SK-N-SH (cell line): Measurements from ENCODE around the gene HOXC13. TPM values are rescaled to one million over a fixed set of nuclear protein-coding genes. Genes with fewer than 3 reads are reported as not detected.

ENCODE experiments used
- CTCF ChIA-PET: fragments of 300-600, 350-600 bp; formaldehyde crosslinking; extraction: SDS; loops from one replicate; lab custom pipeline; 2021; lab: Yijun Ruan, JAX
- POLR2A ChIA-PET: fragments of 350-600 bp; sonication (Branson Sonifier 250); formaldehyde crosslinking; extraction: SDS; loops from one replicate; lab custom pipeline; 2020; ENCODE audit warnings: antibody characterized with exemption, inconsistent platforms; lab: Yijun Ruan, JAX
- DNase-seq: peaks from one replicate; pipeline ENCODE4 v3.0.0; 2012
- H2AFZ ChIP-seq: fragments of 200-600 bp; sonication (generic); 2 replicates; pipeline ENCODE4 v1.8.1; 2016; ENCODE audit warnings: antibody characterized with exemption, mild to moderate bottlenecking, low read depth
- H3F3A ChIP-seq: fragments of 200-600 bp; sonication (generic); replicated peaks from 2 replicates; pipeline ENCODE3; 2016; ENCODE audit warnings: antibody characterized with exemption, mild to moderate bottlenecking; ENCODE audit not compliant: insufficient read depth
- H3K27ac ChIP-seq, 2 experiments: fragments of 200-500 bp in 1 of 2; fragments of 200-600 bp in 1 of 2; sonication (Bioruptor generic) in 1 of 2; sonication (generic), shearing (Covaris generic) in 1 of 2; 2 replicates each; pipeline versions ENCODE4 v1.5.1 to v1.6.1; 2014 to 2016; ENCODE audit warnings: low read depth in 2 of 2, inconsistent platforms in 1 of 2, low read length in 1 of 2, mild to moderate bottlenecking in 1 of 2, mixed read lengths in 1 of 2
- H3K27me3 ChIP-seq: fragments of 200-600 bp; sonication (generic), shearing (Covaris generic); 2 replicates; pipeline ENCODE4 v1.6.1; 2016; ENCODE audit warnings: mixed run types; ENCODE audit not compliant: insufficient read depth
- H3K36me3 ChIP-seq, 2 experiments: fragments of 200-500 bp in 1 of 2; fragments of 200-600 bp in 1 of 2; sonication (Bioruptor generic) in 1 of 2; sonication (generic) in 1 of 2; replicated peaks in 1 of 2; 2 replicates each; pipeline versions ENCODE3 to v1.5.1; 2014 to 2016; ENCODE audit warnings: low read length in 1 of 2, mild to moderate bottlenecking in 1 of 2; ENCODE audit not compliant: insufficient read depth in 2 of 2, control insufficient read depth in 1 of 2
- H3K4me1 ChIP-seq, 2 experiments: fragments of 200-500 bp in 1 of 2; fragments of 200-600 bp in 1 of 2; sonication (Bioruptor generic) in 1 of 2; sonication (generic), shearing (Covaris generic) in 1 of 2; 2 replicates each; pipeline versions ENCODE4 v1.5.1 to v1.6.1; 2014 to 2016; ENCODE audit warnings: low read depth in 1 of 2, low read length in 1 of 2, mixed run types in 1 of 2; ENCODE audit not compliant: insufficient read depth in 2 of 2, control insufficient read depth in 1 of 2
- H3K4me2 ChIP-seq: fragments of 200-600 bp; sonication (generic), shearing (Covaris generic); 2 replicates; pipeline ENCODE4 v1.6.1; 2017; ENCODE audit warnings: mixed run types
- H3K4me3 ChIP-seq, 2 experiments: fragments of 200-500 bp in 1 of 2; fragments of 200-600 bp in 1 of 2; sonication (Bioruptor generic) in 1 of 2; sonication (generic), shearing (Covaris generic) in 1 of 2; 2 replicates each; pipeline versions ENCODE4 v1.5.1 to v1.8.1; 2014 to 2016; ENCODE audit warnings: low read depth in 2 of 2, inconsistent platforms in 1 of 2, low read length in 1 of 2, mild to moderate bottlenecking in 1 of 2, mixed read lengths in 1 of 2, moderate library complexity in 1 of 2
- H3K79me2 ChIP-seq: fragments of 200-600 bp; sonication (generic); 2 replicates; pipeline ENCODE4 v1.8.1; 2017; ENCODE audit warnings: mild to moderate bottlenecking; ENCODE audit not compliant: insufficient read depth
- H3K9ac ChIP-seq: fragments of 200-600 bp; sonication (generic); 2 replicates; pipeline ENCODE4 v1.6.1; 2017; ENCODE audit warnings: mixed run types
- H3K9me2 ChIP-seq: fragments of 200-600 bp; sonication (generic); 2 replicates; pipeline ENCODE4 v1.6.1; 2017; ENCODE audit warnings: mixed run types
- H3K9me3 ChIP-seq: fragments of 200-600 bp; sonication (generic); 2 replicates; pipeline ENCODE4 v1.6.1; 2017; ENCODE audit warnings: mixed run types, mild to moderate bottlenecking, moderate library complexity
- H4K20me1 ChIP-seq: fragments of 200-600 bp; sonication (generic); 2 replicates; pipeline ENCODE4 v1.6.1; 2017; ENCODE audit warnings: mild to moderate bottlenecking, mixed run types; ENCODE audit not compliant: insufficient read depth
- ELF1 ChIP-seq: IDR thresholded peaks from 2 replicates; pipeline ENCODE4 v1.4.0; 2012
- EP300 ChIP-seq, 2 experiments: IDR thresholded peaks; 2 replicates each; pipeline versions ENCODE4 v1.4.0 to v1.6.1; 2012; ENCODE audit warnings: borderline replicate concordance in 1 of 2, low read depth in 1 of 2, low read length in 1 of 2
- EZH2phosphoT487 ChIP-seq: fragments of 200-600 bp; sonication (generic); IDR thresholded peaks from 2 replicates; pipeline ENCODE4 v1.6.1; 2017; ENCODE audit warnings: low read depth, mixed run types, mild to moderate bottlenecking, antibody characterized with exemption, moderate library complexity, borderline replicate concordance
- FOSL2 ChIP-seq: IDR thresholded peaks from 2 replicates; pipeline ENCODE4 v1.4.0; 2012; ENCODE audit warnings: low read depth, mild to moderate bottlenecking, moderate library complexity, borderline replicate concordance
- FOXJ3 ChIP-seq: sonication (generic); formaldehyde crosslinking; IDR thresholded peaks from 2 replicates; pipeline ENCODE4 v1.5.1; 2020; ENCODE audit warnings: mild to moderate bottlenecking, missing genetic modification reagents
- FOXM1 ChIP-seq: IDR thresholded peaks from 2 replicates; pipeline ENCODE4 v1.4.0; 2012; ENCODE audit warnings: low read depth, mild to moderate bottlenecking
- GATA2 ChIP-seq: sonication (generic); formaldehyde crosslinking; IDR thresholded peaks from 2 replicates; pipeline ENCODE4 v1.5.0; 2020; ENCODE audit warnings: mild to moderate bottlenecking, missing genetic modification reagents
- MAX ChIP-seq: IDR thresholded peaks from 2 replicates; pipeline ENCODE4 v1.4.0; 2012; ENCODE audit warnings: low read depth
- PBX3 ChIP-seq: IDR thresholded peaks from 2 replicates; pipeline ENCODE4; 2012
- POLR2AphosphoS5 ChIP-seq: IDR thresholded peaks from 2 replicates; pipeline ENCODE4 v1.6.1; 2012; ENCODE audit warnings: low read depth, low read length
- RXRA ChIP-seq: IDR thresholded peaks from 2 replicates; pipeline ENCODE4 v1.4.0; 2012; ENCODE audit warnings: low read depth, mild to moderate bottlenecking, borderline replicate concordance
- TCF12 ChIP-seq: IDR thresholded peaks from 2 replicates; pipeline ENCODE4 v1.4.0; 2012
- WGBS: methylation state at CpG from one replicate; pipeline ENCODE4 v1.1.6; 2017; ENCODE audit warnings: low lambda C conversion rate; 5-methylcytosine and 5-hydroxymethylcytosine counted together
- polyA plus RNA-seq, 3 experiments: library from polyadenylated mRNA; depleted of rRNA; stranded (reverse); fragments of >200 nt; gene quantifications; 2 replicates each; pipeline ENCODE4 v1.2.3, GENCODE V29; 2012
- TF ChIP-seq, protein P1 (sequence below): fragments of 200-600 bp; sonication (generic); IDR thresholded peaks from 2 replicates; pipeline ENCODE4 v1.6.1; 2017; ENCODE audit warnings: antibody characterized with exemption, mild to moderate bottlenecking, moderate library complexity
- TF ChIP-seq, protein P2 (sequence below): fragments of 150-350 bp; IDR thresholded peaks from 2 replicates; pipeline ENCODE4 v1.6.1; 2016; ENCODE audit warnings: mild to moderate bottlenecking, low read depth, low read length

The HOXC13 gene
- polyA plus RNA-seq, 1 of the 3 experiments (the other 2 are of a cell fraction): not detected

DNA sequence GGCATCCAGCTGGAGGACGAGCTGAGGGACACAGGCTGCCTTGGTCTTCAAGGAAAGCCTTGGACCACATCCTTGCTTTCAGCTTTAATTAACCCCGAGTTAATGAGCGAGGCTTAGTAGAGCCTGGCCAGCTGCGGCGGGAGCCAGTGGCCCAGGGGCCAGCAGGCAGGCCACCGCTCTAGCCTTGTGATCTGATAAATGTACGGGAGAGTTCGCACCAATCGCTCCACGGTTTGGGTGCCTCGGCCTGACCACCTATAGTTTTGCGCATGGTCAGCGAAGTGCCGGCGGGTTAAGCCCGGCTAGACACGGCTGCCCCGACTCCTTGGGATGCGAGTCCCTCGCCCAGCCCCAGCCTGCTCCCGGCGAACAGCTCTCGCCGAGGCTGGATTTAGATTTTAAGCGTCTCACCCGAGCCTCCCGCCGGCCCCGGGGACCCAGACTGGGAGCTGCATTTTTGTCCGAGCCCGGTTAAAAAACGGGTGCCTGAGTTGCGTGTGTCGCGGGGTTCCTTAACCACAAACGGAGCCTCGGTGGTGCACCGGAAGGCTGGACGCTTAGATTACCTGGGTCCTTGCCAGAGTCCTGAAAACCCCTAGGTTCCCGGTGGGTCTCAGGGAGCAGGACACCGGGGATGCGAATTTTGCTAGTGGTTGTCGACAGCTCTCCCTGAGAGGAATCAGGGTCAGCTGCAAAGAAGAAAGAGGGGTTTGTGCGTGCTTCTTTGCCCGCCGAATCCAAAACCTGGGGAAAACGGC, 13.1 kb downstream of the HOXC13 start:
- Histone ChIP-seq H4K20me1 (peaks cover 13% of the 10 kb centered on the region; the same call in 1 of the 2 replicates), H3K4me3 (no peak overlapping the region), H3K79me2 (no peaks in the 10 kb centered on the region), H3K36me3 (no peaks in the 10 kb centered on the region), H3K9ac (no peak overlapping the region), H2AFZ (no peak overlapping the region), H3K9me3 (no peaks in the 10 kb centered on the region), H3K4me1 (no peaks in the 10 kb centered on the region; a peak in 1 of 4 replicates), H3K4me2 (no peak overlapping the region), H3K9me2 (no peaks in the 10 kb centered on the region), H3K27ac (no peak overlapping the region), H3K27me3 (peaks cover 99% of the 10 kb centered on the region), H3F3A (no peaks in the 10 kb centered on the region)
- WGBS: 32% methylated on average over 34 of the region's 47 CpGs
- CTCF ChIA-PET: interaction anchor here (0.8 to 2.9 kb wide), 13 partner anchors 10 to 1078 kb away, joined by 3 to 11 read pairs (median 4); partner anchors contain the start of genes HOXC10 and HOXC13
- DNase-seq: no peak
- POLR2A ChIA-PET: no interaction called here
- TF ChIP-seq, protein P1, sequence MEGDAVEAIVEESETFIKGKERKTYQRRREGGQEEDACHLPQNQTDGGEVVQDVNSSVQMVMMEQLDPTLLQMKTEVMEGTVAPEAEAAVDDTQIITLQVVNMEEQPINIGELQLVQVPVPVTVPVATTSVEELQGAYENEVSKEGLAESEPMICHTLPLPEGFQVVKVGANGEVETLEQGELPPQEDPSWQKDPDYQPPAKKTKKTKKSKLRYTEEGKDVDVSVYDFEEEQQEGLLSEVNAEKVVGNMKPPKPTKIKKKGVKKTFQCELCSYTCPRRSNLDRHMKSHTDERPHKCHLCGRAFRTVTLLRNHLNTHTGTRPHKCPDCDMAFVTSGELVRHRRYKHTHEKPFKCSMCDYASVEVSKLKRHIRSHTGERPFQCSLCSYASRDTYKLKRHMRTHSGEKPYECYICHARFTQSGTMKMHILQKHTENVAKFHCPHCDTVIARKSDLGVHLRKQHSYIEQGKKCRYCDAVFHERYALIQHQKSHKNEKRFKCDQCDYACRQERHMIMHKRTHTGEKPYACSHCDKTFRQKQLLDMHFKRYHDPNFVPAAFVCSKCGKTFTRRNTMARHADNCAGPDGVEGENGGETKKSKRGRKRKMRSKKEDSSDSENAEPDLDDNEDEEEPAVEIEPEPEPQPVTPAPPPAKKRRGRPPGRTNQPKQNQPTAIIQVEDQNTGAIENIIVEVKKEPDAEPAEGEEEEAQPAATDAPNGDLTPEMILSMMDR: no peak
- TF ChIP-seq, protein P2, sequence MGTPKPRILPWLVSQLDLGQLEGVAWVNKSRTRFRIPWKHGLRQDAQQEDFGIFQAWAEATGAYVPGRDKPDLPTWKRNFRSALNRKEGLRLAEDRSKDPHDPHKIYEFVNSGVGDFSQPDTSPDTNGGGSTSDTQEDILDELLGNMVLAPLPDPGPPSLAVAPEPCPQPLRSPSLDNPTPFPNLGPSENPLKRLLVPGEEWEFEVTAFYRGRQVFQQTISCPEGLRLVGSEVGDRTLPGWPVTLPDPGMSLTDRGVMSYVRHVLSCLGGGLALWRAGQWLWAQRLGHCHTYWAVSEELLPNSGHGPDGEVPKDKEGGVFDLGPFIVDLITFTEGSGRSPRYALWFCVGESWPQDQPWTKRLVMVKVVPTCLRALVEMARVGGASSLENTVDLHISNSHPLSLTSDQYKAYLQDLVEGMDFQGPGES: no peak
- TF ChIP-seq EP300 (IDR thresholded peaks at IDR 0.05; ENCODE audit: borderline replicate concordance in 1 of 2, low read depth in 1 of 2, low read length in 1 of 2) (no peak), EZH2phosphoT487 (peak; percentile 73; the same call in 1 of the 2 replicates), POLR2AphosphoS5 (no peak), RXRA (no peak)

- Histone ChIP-seq H3K4me1 (no peaks in the 10 kb centered on the region; a peak in 1 of 4 replicates), H3K27me3 (peaks cover 100% of the 10 kb centered on the region), H3K4me3 (no peak overlapping the region), H3K79me2 (no peaks in the 10 kb centered on the region), H4K20me1 (peaks cover 13% of the 10 kb centered on the region; the same call in 1 of the 2 replicates), H3K9me2 (no peaks in the 10 kb centered on the region), H2AFZ (no peak overlapping the region), H3F3A (no peaks in the 10 kb centered on the region), H3K4me2 (no peak overlapping the region), H3K27ac (no peak overlapping the region), H3K9me3 (no peaks in the 10 kb centered on the region), H3K36me3 (no peaks in the 10 kb centered on the region), H3K9ac (no peak overlapping the region)
- POLR2A ChIA-PET: interaction anchor here (0.6 kb wide), 1 partner anchor 9 kb away, joined by 3 read pairs; no protein-coding TSS in a partner anchor
- CTCF ChIA-PET: interaction anchor here (0.8 to 2.9 kb wide), 13 partner anchors 9 to 427 kb away, joined by 3 to 11 read pairs (median 4); partner anchors contain the start of genes HOXC10 and HOXC13
- WGBS: 30% methylated on average over 13 of the region's 13 CpGs
- peak; percentile 64 for DNase-seq
- TF ChIP-seq FOSL2 (no peak), FOXM1 (no peak), ELF1 (no peak), FOXJ3 (CRISPR knock-in tag) (no peak), TCF12 (no peak), RXRA (no peak), PBX3 (no peak), GATA2 (CRISPR knock-in tag) (no peak), MAX (no peak)
- TF ChIP-seq, protein P1: no peak
Observed at GRCh38 chr12:53952335-53952694, 13.7 kb downstream of the HOXC13 start.
